Activated naive CD8-positive, alpha-beta T cell treated with anti-CD3 and anti-CD28 coated beads for 36 hours (primary cell): ENCODE results near the gene RHCG. TPM values are rescaled to one million over a fixed set of nuclear protein-coding genes. Genes with fewer than 3 reads are reported as not detected.
A peak's percentile ranks its signal among the peaks of the same experiment; 100 is the strongest.

Source experiments
- DNase-seq: peaks from one replicate; pipeline ENCODE4 v3.0.0; 2021
- H3K27ac Mint-ChIP-seq: one replicate; pipeline ENCODE4 v1.8.0; 2022; ENCODE audit warnings: mild to moderate bottlenecking, moderate library complexity, mixed read lengths
- H3K27me3 Mint-ChIP-seq: one replicate; pipeline ENCODE4 v1.8.0; 2022; ENCODE audit warnings: mild to moderate bottlenecking, mixed read lengths
- H3K36me3 Mint-ChIP-seq: one replicate; pipeline ENCODE4 v1.8.0; 2021; ENCODE audit warnings: mild to moderate bottlenecking, mixed read lengths
- H3K4me1 Mint-ChIP-seq: one replicate; pipeline ENCODE4 v1.8.0; 2021; ENCODE audit warnings: mixed read lengths
- H3K4me3 Mint-ChIP-seq: one replicate; pipeline ENCODE4 v1.8.0; 2022; ENCODE audit warnings: mild to moderate bottlenecking, moderate library complexity, mixed read lengths
- H3K9me3 Mint-ChIP-seq: one replicate; pipeline ENCODE4 v1.8.0; 2022; ENCODE audit warnings: mixed read lengths
- total RNA-seq, 2 experiments: library from RNA; stranded (reverse); gene quantifications; one replicate each; pipeline ENCODE4 v1.2.3, GENCODE V29; 2021

Gene RHCG
- total RNA-seq: not detected

GRCh38 chr15:89496155-89497098 lies at the start of gene RHCG:
TSS of gene RHCG (minus strand) at chr15:89496583. CDS start at chr15:89496544, 39 bp downstream.
- no peak within 1 kb of the TSS for H3K27ac Mint-ChIP-seq
- peak; percentile 29 for DNase-seq
- peaks cover 81% of the 10 kb centered on the region for H3K27me3 Mint-ChIP-seq
- no peak within 1 kb of the TSS for H3K4me3 Mint-ChIP-seq
- no peaks in the 10 kb centered on the region for H3K9me3 Mint-ChIP-seq
- H3K4me1 Mint-ChIP-seq: peaks cover 2% of the 10 kb centered on the region
- no peaks in the 10 kb centered on the region for H3K36me3 Mint-ChIP-seq

- Mint-ChIP-seq H3K27ac (no peak overlapping the region), H3K27me3 (peaks cover 23% of the 10 kb centered on the region), H3K4me3 (no peak overlapping the region), H3K36me3 (no peaks in the 10 kb centered on the region), H3K9me3 (peaks cover 2% of the 10 kb centered on the region), H3K4me1 (no peaks in the 10 kb centered on the region)
- DNase-seq: no peak
Observed at GRCh38 chr15:89543389-89543788, 47.0 kb upstream of the RHCG start.

- peaks cover 8% of the 10 kb centered on the region for H3K9me3 Mint-ChIP-seq
- H3K27me3 Mint-ChIP-seq: peaks cover 23% of the 10 kb centered on the region
- H3K36me3 Mint-ChIP-seq: no peaks in the 10 kb centered on the region
- H3K4me3 Mint-ChIP-seq: no peak overlapping the region
- no peaks in the 10 kb centered on the region for H3K4me1 Mint-ChIP-seq
- no peak overlapping the region for H3K27ac Mint-ChIP-seq
- no peak for DNase-seq
Observed at GRCh38 chr15:89542369-89542768, 46.0 kb upstream of the RHCG start.

GRCh38 chr15:89539027-89539426 lies 42.6 kb upstream of the RHCG start:
- DNase-seq: no peak
- H3K36me3 Mint-ChIP-seq: no peaks in the 10 kb centered on the region

DNA sequence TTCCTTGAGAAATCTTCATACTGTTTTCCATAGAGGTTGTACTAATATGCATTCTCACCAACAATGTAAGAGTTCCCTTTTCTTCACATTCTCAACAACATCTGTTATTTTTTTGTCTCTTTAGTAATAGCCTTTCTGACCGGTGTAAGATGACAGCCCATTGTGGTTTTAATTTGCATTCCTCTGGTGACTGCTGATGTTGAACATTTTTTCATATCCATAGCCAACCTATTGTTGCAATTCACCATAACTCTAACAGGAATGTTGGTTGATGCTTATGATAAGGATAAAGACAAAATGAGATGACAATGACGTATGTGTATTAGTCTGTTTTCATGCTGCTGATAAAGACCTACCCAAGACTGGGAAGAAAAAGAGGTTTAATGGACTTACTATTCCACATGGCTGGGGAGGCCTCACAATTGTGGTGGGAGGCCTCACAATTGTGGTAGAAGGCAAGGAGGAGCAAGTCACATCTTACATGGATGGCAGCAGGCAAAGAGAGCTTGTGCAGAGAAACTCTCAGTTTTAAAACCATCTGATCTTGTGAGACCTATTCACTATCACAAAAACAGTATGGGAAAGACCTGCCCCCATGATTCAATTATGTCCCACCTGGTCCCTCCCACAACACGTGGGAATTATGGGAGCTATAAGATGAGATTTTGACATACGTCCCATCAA lies 37.6 kb upstream of the RHCG start:
- no peak overlapping the region for H3K27ac Mint-ChIP-seq
- no peak overlapping the region for H3K4me3 Mint-ChIP-seq
- no peaks in the 10 kb centered on the region for H3K4me1 Mint-ChIP-seq
- peaks cover 9% of the 10 kb centered on the region for H3K27me3 Mint-ChIP-seq
- DNase-seq: no peak
- H3K9me3 Mint-ChIP-seq: peaks cover 8% of the 10 kb centered on the region
- no peaks in the 10 kb centered on the region for H3K36me3 Mint-ChIP-seq

More at GRCh38 chr15:89539027-89539426, 42.6 kb upstream of the RHCG start:
- Mint-ChIP-seq H3K4me1 (no peaks in the 10 kb centered on the region), H3K9me3 (peaks cover 8% of the 10 kb centered on the region), H3K4me3 (no peak overlapping the region), H3K27me3 (peaks cover 32% of the 10 kb centered on the region), H3K27ac (no peak overlapping the region)

DNA sequence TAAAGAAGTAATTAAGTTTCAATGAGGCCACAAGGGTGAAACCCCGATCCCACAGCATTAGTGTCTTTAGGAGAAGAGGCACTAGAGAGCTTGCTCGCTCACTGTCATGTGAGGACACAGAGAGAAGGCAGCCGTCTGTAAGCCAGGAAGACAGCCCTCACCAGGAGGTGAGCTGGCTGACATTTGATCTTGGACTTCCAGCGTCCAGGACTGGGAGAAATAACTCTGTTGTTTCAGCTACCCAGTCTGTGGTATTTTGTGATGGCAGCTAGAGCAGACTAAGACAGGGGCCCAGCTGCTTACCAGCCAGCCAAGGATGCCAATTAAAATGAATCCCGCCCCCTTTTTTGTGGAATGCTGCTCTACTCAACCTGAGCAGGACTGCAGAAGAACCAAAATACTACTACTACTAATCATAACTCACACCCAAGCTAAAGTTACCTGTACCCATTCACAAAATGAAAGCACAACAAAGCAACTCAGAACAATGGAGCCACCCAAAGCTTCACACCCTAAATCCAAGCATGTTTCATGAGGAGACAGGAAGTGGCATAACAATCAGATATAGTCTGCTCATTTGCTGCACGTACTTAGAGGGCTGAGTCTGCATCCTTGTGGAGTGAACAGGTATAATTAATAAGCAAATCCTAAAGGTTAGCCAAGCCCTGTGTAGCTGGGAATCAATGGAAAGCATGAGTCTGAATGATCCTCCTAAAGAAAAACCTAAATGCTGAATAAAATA lies 35.6 kb upstream of the RHCG start:
- Mint-ChIP-seq H3K4me1 (no peaks in the 10 kb centered on the region), H3K36me3 (no peaks in the 10 kb centered on the region), H3K27me3 (peaks cover 9% of the 10 kb centered on the region), H3K9me3 (no peaks in the 10 kb centered on the region), H3K4me3 (no peak overlapping the region), H3K27ac (no peak overlapping the region)
- no peak for DNase-seq

DNA sequence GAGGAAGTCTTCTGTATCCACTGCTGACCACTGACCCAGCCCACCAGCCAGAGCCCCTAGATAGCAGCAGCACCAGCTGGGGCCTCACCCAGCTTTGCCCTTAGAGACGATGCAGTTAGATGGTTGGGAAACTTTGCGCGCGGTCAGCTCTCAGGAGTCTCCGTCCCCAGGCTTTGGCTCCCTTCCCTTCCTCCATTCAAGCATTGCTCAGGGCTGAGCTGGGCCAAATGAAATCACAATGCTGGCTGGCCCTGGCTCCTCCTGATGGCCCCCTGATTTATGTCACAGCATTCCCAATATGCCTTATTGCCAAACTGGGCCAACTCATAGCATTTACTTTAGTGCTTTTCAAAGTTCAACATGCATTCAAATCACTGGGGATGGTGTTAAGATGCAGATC lies 34.6 kb upstream of the RHCG start:
- Mint-ChIP-seq H3K9me3 (no peaks in the 10 kb centered on the region), H3K4me1 (no peaks in the 10 kb centered on the region), H3K4me3 (no peak overlapping the region), H3K27me3 (peaks cover 4% of the 10 kb centered on the region), H3K27ac (no peak overlapping the region), H3K36me3 (no peaks in the 10 kb centered on the region)
- DNase-seq: no peak

DNA sequence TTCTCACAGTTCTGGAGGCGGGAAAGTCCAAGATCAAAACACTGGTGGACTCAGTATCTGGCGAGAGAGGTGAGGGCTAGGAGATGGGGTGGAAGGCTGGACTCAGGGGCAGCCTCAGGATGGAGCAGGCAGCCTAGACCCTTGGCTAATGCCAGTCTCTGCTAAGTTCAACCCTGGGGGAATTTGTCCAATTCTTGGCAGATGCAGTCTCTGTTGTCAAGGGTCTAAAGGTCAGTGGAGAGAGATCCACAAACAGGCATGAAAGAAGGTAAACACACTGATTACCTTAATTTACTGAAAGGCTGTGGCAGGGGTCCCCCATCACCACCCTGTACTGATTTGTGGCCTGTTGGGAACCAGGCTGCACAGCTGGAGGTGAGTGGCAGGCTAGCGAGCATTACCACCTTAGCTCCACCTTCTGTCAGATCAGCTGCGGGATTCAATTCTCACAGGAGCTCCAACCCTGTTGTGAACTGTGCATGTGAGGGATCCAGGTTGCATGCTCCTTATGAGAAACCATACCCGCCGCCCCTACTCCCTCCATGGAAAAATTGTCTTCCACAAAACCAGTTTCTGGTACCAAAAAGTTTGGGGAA lies 32.5 kb upstream of the RHCG start:
- Mint-ChIP-seq H3K9me3 (no peaks in the 10 kb centered on the region), H3K27ac (no peak overlapping the region), H3K27me3 (no peaks in the 10 kb centered on the region), H3K4me3 (no peak overlapping the region), H3K36me3 (no peaks in the 10 kb centered on the region), H3K4me1 (no peaks in the 10 kb centered on the region)
- no peak for DNase-seq

GRCh38 chr15:89526601-89527441 lies 30.4 kb upstream of the RHCG start:
- Mint-ChIP-seq H3K9me3 (no peaks in the 10 kb centered on the region), H3K4me1 (no peaks in the 10 kb centered on the region), H3K27ac (no peak overlapping the region), H3K27me3 (no peaks in the 10 kb centered on the region), H3K4me3 (no peak overlapping the region), H3K36me3 (no peaks in the 10 kb centered on the region)
- DNase-seq: no peak

DNA sequence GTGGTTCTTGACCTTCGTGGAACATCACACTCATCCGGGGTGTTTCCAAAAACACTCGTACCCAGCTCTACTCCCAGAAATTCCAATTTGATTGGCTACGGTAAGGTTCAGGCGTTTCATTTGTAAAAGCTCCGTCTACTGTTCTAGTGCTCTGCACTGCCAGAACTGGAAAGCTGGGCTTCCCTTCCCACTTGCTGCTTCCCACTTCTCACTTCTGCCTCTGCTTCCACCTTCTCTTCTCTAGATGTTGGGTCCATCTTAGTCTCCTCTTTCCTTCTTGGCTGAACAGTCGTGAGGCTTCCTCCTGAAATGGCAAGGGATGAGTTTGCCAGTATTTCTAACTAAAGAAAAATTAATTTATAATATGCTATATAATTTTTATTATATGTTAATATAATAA lies 29.8 kb upstream of the RHCG start:
- no peak for DNase-seq
- Mint-ChIP-seq H3K27ac (no peak overlapping the region), H3K36me3 (no peaks in the 10 kb centered on the region), H3K4me3 (no peak overlapping the region), H3K9me3 (no peaks in the 10 kb centered on the region), H3K27me3 (no peaks in the 10 kb centered on the region), H3K4me1 (no peaks in the 10 kb centered on the region)

DNA sequence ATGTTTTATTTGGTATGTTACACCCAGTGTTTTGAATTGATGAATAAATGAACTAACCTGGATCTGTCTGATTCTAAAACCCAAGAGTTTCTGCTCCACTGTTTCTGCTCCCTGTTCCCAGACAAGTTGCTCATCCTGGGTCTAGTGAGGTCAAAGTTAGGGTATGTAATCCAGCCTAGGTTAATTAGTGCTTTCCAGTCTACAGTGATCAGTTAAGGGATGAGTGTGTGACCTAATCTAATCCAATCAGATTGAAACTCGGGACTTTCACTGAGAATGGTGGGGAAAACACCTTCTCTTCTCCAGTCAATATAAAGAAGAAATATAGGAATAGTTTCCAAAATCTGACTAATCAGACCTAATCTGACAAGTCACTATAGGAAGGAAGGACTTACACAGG lies 27.8 kb upstream of the RHCG start:
- DNase-seq: no peak
- Mint-ChIP-seq H3K9me3 (no peaks in the 10 kb centered on the region), H3K27ac (no peak overlapping the region), H3K27me3 (no peaks in the 10 kb centered on the region), H3K4me1 (no peaks in the 10 kb centered on the region), H3K36me3 (no peaks in the 10 kb centered on the region), H3K4me3 (no peak overlapping the region)

DNA sequence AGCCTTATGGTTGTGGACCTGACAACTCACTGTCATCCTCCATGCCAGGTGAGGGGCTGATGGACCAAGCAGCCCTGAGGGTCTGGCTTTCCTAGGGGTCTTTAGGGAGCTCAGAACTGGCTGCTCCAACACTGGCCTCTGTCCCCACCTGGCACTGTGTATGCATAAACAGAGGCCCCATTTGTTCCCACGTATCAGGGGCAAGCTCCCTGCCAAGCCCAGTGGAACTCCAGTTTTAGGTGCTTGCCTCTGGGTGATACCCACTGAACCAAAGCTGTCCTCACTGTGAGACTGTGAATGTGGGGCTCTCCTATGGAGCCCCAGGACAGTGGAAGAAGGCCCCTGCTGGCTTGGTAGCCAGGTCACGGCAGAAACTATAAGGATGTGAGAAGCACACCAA lies 26.7 kb upstream of the RHCG start:
- DNase-seq: no peak
- Mint-ChIP-seq H3K27ac (no peak overlapping the region), H3K9me3 (no peaks in the 10 kb centered on the region), H3K4me3 (no peak overlapping the region), H3K4me1 (no peaks in the 10 kb centered on the region), H3K36me3 (no peaks in the 10 kb centered on the region), H3K27me3 (no peaks in the 10 kb centered on the region)

DNA sequence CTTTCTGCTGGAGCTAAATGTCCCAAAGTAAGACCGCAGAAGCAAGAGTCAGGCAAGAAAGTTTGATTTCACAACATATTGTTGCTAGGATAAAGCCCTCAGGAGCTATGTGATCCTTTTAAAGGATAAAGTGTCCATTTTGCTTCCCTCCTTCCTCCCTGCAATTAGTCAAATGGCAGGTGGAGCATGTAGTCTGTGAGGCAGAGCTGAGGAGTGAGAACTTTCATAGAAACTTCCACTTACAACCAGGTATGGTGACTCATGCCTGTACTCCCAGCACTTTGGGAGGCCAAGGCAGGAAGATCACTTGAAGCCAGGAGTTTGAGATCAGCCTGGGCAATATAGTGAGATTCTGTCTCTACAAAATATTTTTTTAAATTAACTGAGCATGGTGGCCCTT lies 25.2 kb upstream of the RHCG start:
- no peaks in the 10 kb centered on the region for H3K27me3 Mint-ChIP-seq
- no peak overlapping the region for H3K27ac Mint-ChIP-seq
- DNase-seq: no peak
- H3K4me1 Mint-ChIP-seq: no peaks in the 10 kb centered on the region
- no peaks in the 10 kb centered on the region for H3K9me3 Mint-ChIP-seq
- no peak overlapping the region for H3K4me3 Mint-ChIP-seq
- H3K36me3 Mint-ChIP-seq: no peaks in the 10 kb centered on the region

DNA sequence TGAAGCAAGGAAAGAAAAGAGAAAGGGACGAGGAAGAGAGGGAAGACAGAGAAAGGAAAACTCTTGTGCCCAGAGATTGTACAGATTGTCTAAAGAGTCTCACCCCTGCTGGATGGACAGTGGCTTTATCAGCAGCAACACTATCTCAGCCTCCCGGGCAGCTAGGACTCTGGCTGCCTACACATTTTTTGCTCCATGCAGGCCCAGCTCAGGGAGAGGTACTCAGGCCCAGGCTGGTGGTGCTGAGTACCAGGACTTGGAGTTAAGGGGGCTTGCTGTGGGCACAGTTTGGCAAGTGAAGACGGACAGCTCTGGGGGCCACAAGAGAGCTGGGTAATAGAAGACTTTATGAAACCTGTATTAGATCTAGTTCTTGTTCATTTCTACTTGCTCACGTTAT lies 19.1 kb upstream of the RHCG start:
- Mint-ChIP-seq H3K4me3 (no peak overlapping the region), H3K36me3 (no peaks in the 10 kb centered on the region), H3K9me3 (no peaks in the 10 kb centered on the region), H3K27ac (no peak overlapping the region), H3K27me3 (peaks cover 22% of the 10 kb centered on the region), H3K4me1 (no peaks in the 10 kb centered on the region)
- no peak for DNase-seq
